Stomach (tissue), 9 donors: ENCODE results near the gene SLC35B2. TPM values are rescaled to one million over a fixed set of nuclear protein-coding genes. Genes with fewer than 3 reads are reported as not detected.
A peak's percentile ranks its signal among the peaks of the same experiment; 100 is the strongest.

Experiments
- DNase-seq, 2 donors: peaks; one replicate each; pipeline versions ENCODE4 v3.0.0 to v3.0.0-alpha.2; 2013 to 2019
- H3K27ac ChIP-seq, 5 donors: fragments of 200-600 bp in 4 of 5; sonication (generic) in 4 of 5; one replicate each; pipeline ENCODE4 v1.5.1; 2013 to 2019; ENCODE audit warnings: mild to moderate bottlenecking in 1 of 5, moderate library complexity in 1 of 5
- H3K27me3 ChIP-seq, 3 donors: fragments of 200-600 bp; sonication (generic); one replicate each; pipeline ENCODE4 v1.5.1; 2017 to 2019; ENCODE audit warnings: mixed run types in 1 of 3
- H3K36me3 ChIP-seq, 4 donors: fragments of 200-600 bp; sonication (generic); 1 replicate in 3 of 4; 2 replicates in 1 of 4; pipeline ENCODE4 v1.5.1; 2016 to 2019
- H3K4me1 ChIP-seq, 4 donors: fragments of 200-600 bp; sonication (generic); one replicate each; pipeline ENCODE4 v1.5.1; 2016 to 2019
- H3K4me3 ChIP-seq, 4 donors: fragments of 200-600 bp; sonication (generic) in 3 of 4; one replicate each; pipeline ENCODE4 v1.5.1; 2016 to 2019; ENCODE audit warnings: mild to moderate bottlenecking in 1 of 4
- H3K9me3 ChIP-seq, 4 donors: fragments of 200-600 bp; sonication (generic); one replicate each; pipeline ENCODE4 v1.5.1; 2016 to 2019
- EP300 ChIP-seq: sonication (generic); formaldehyde crosslinking; IDR thresholded peaks from one replicate; pipeline ENCODE4 v1.6.1; 2017; ENCODE audit warnings: antibody characterized with exemption
- POLR2A ChIP-seq, 4 donors: fragments of 450-650 bp; IDR thresholded peaks; one replicate each; pipeline ENCODE4 v1.6.1; 2016; ENCODE audit warnings: antibody characterized with exemption in 4 of 4, control low read depth in 2 of 4, mild to moderate bottlenecking in 1 of 4, moderate library complexity in 1 of 4
- POLR2AphosphoS5 ChIP-seq, 3 donors: sonication (generic); formaldehyde crosslinking; IDR thresholded peaks; one replicate each; pipeline ENCODE4 v1.6.1; 2016; ENCODE audit warnings: antibody characterized with exemption in 3 of 3
- WGBS, 5 donors: extraction: QIAGEN DNeasy Blood & Tissue Kit in 3 of 5; methylation state at CpG; one replicate each; pipeline versions ENCODE4 v1.1.5 to v1.1.7; 2013 to 2018; 5-methylcytosine and 5-hydroxymethylcytosine counted together
- intact Hi-C: fragments of 100-400 bp; cut with DNase I; formaldehyde crosslinking; loops from one replicate; pipeline ENCODE4 v1.15.1; 2023; ENCODE audit warnings: low total_unique reads
- polyA plus RNA-seq, 3 donors: library from polyadenylated mRNA; stranded (reverse); fragments of 200-250 nt; gene quantifications; one replicate each; pipeline ENCODE4 v1.2.3, GENCODE V29; 2013
- total RNA-seq, 5 donors: library from RNA; depleted of rRNA; stranded (reverse); fragments of >200 nt; gene quantifications; one replicate each; pipeline versions ENCODE4 v1.1.0 to v1.2.3, GENCODE V29; 2014 to 2016
- TF ChIP-seq, protein P1 (sequence below), 7 experiments: fragments of 450-650 bp in 4 of 7; fragments of 200-600 bp in 3 of 7; sonication (generic) in 3 of 7; IDR thresholded peaks; one replicate each; pipeline ENCODE4 v1.5.1; 2016 to 2019; ENCODE audit warnings: antibody characterized with exemption in 7 of 7, control low read depth in 2 of 7, mild to moderate bottlenecking in 1 of 7
- donor health status: healthy with polysubstance abuse.
- donor health status: Bipolar disorder and iron deficiency.
- donor health status: healthy.

The SLC35B2 gene
- total and polyA plus RNA-seq, 8 donors: 1.4 to 60.1 (median 16.9) TPM

DNA sequence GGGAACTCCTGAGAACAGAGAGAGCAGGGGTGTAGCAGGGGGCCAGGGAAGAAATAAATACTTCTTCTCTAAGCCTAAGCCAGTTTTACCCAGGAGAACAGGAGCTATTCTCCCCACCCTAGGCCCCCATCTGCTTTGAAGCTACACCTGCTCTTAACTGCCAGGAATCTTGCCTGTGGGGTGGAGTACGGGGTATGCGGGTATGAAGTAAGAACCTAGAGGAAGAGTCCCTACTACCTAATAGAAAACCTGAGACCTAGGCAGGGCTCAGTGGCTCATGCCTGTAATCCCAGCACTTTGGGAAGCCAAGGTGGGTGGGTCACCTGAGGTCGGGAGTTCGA is 32.4 kb downstream of the SLC35B2 start:
- intact Hi-C loops: no loop called here
- Histone ChIP-seq H3K4me3 (peak overlapping the region; percentile 52 to 86 (median 68)), H3K36me3 (peaks cover 4 to 19% (median 16%) of the 10 kb centered on the region in 4 donors), H3K9me3 (no peaks in the 10 kb centered on the region), H3K27ac (peak overlapping the region in 3 of 5 donors; percentile 20 to 95 (median 95)), H3K4me1 (peaks cover 69 to 99% (median 88%) of the 10 kb centered on the region in 4 donors), H3K27me3 (no peaks in the 10 kb centered on the region)
- WGBS, 5 donors: 76 to 88% (median 83%) methylated on average over 4 of the region's 4 CpGs
- DNase-seq: no peak
- TF ChIP-seq, protein P1, sequence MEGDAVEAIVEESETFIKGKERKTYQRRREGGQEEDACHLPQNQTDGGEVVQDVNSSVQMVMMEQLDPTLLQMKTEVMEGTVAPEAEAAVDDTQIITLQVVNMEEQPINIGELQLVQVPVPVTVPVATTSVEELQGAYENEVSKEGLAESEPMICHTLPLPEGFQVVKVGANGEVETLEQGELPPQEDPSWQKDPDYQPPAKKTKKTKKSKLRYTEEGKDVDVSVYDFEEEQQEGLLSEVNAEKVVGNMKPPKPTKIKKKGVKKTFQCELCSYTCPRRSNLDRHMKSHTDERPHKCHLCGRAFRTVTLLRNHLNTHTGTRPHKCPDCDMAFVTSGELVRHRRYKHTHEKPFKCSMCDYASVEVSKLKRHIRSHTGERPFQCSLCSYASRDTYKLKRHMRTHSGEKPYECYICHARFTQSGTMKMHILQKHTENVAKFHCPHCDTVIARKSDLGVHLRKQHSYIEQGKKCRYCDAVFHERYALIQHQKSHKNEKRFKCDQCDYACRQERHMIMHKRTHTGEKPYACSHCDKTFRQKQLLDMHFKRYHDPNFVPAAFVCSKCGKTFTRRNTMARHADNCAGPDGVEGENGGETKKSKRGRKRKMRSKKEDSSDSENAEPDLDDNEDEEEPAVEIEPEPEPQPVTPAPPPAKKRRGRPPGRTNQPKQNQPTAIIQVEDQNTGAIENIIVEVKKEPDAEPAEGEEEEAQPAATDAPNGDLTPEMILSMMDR (IDR thresholded peaks at IDR 0.05): no peak
- TF ChIP-seq POLR2A (IDR thresholded peaks at IDR 0.05): no peak
- no peak for TF ChIP-seq POLR2AphosphoS5 (IDR thresholded peaks at IDR 0.05)
- TF ChIP-seq EP300: no peak

DNA sequence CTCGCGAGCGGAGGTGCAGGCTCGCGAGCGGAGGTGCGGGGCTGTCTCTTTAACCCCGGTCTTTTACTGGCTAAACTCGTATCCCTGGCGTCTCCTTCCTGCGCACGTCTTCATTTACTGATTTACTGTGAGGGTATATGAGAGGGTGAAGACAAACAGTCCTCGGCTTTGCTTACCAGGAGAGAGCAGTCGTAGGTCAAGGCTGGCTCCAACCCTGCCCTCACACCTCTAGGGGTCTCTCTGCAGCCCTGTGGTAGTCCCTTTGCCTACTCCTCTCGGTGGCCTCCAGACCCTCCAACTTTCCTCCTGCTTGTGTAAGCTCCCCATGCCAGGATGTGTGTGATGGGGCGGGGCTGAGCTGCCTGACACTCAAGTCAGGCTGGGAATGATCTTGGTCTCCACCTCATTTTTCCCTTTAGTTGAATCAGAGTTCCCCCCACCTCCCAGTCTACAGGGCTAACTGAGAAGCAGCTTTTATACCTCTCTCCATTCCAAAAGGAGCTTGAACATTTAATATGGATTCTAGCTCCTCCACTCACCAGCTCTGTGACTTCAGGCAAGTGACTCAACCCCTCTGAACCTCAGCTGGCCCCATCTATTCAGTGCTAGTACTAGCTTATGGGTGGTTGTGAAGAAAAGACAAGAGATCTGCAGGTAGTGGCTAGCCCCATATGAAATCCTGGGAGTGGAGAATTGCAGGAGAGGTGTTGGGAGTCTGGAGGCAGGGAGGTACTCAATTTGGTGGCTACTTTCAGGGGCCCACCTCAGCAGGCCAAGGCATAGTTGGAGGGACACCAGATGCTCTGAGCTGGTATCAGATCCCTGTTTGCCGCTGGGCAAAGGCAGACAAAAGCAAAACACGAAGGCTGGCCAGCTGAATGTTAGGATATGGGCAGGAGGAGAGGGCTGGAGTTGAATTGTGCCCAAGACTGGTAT is 33.0 kb downstream of the SLC35B2 start:
- peak overlapping the region in 4 of 5 donors; percentile 92 to 97 (median 95) for H3K27ac ChIP-seq
- H3K9me3 ChIP-seq: no peaks in the 10 kb centered on the region
- 4 to 9% (median 8%) methylated on average over 11 to 18 of the region's 18 CpGs for WGBS, 5 donors
- intact Hi-C loops: no loop called here
- TF ChIP-seq EP300 (no peak), POLR2A (IDR thresholded peaks at IDR 0.05) (no peak), POLR2AphosphoS5 (IDR thresholded peaks at IDR 0.05) (no peak)
- TF ChIP-seq, protein P1 (IDR thresholded peaks at IDR 0.05): no peak
- peak overlapping the region; percentile 52 to 86 (median 68) for H3K4me3 ChIP-seq
- H3K4me1 ChIP-seq: peaks cover 73 to 99% (median 88%) of the 10 kb centered on the region in 4 donors
- peaks cover 0 to 13% (median 10%) of the 10 kb centered on the region in 4 donors for H3K36me3 ChIP-seq
- no peaks in the 10 kb centered on the region for H3K27me3 ChIP-seq
- peak in 1 of 2 donors; percentile 66 for DNase-seq

DNA sequence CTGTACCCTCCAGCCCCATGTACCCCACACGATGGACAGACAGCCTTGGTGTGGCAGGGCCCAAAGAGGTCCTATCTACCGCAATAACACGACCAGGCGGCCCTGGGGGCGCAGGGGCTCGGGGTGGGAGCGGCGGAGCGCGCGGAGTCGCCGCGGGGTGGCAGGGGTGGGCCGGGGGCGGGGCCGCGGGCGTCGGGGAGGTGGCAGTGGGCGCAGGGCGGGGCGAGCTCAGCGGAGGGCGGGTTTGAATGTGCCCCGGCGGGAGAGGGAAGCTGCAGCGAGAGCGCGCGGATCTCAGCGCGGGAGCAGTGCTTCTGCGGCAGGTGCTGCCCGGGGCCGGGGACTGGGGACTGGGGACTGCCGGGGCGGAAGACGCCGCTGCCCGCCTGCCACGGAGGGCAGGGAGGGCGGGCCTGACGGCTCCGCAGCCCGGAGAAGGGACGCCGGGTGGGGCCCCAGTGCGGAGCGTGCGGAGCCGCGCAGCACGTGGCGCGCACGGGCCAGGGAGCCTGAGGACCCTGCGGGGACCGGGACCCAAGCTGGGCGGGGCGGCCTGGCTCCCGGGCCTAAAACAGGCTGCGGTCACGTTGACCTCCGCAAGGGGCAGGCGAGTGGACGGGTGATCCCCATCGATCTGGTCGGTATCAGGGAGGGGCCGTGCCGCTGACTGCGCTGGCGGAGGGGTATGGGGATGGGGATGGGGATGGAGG is 33.9 kb downstream of the SLC35B2 start, which contains the start of gene SLC29A1:
Gene SLC29A1 (plus strand): TSS at position 277 of the 710 bp plus-strand sequence. CDS start 3,719 bp downstream, outside the sequence.
- no peaks in the 10 kb centered on the region for H3K27me3 ChIP-seq
- intact Hi-C loops: no loop called here
- H3K4me1 ChIP-seq: peaks cover 81 to 99% (median 92%) of the 10 kb centered on the region in 4 donors
- peak within 1 kb of the TSS; percentile 52 to 86 (median 68) for H3K4me3 ChIP-seq
- WGBS, 5 donors: 0 to 3% (median 1%) methylated on average over 22 to 72 of the region's 73 CpGs
- peak; percentile 76 to 91 for DNase-seq
- no peaks in the 10 kb centered on the region for H3K9me3 ChIP-seq
- peak within 1 kb of the TSS; percentile 92 to 99 (median 95) for H3K27ac ChIP-seq
- H3K36me3 ChIP-seq: peaks cover 0 to 4% (median 2%) of the 10 kb centered on the region in 4 donors
- TF ChIP-seq POLR2A (IDR thresholded peaks at IDR 0.05) (no peak), POLR2AphosphoS5 (IDR thresholded peaks at IDR 0.05) (peak; percentile 37 to 82 (median 63))

DNA sequence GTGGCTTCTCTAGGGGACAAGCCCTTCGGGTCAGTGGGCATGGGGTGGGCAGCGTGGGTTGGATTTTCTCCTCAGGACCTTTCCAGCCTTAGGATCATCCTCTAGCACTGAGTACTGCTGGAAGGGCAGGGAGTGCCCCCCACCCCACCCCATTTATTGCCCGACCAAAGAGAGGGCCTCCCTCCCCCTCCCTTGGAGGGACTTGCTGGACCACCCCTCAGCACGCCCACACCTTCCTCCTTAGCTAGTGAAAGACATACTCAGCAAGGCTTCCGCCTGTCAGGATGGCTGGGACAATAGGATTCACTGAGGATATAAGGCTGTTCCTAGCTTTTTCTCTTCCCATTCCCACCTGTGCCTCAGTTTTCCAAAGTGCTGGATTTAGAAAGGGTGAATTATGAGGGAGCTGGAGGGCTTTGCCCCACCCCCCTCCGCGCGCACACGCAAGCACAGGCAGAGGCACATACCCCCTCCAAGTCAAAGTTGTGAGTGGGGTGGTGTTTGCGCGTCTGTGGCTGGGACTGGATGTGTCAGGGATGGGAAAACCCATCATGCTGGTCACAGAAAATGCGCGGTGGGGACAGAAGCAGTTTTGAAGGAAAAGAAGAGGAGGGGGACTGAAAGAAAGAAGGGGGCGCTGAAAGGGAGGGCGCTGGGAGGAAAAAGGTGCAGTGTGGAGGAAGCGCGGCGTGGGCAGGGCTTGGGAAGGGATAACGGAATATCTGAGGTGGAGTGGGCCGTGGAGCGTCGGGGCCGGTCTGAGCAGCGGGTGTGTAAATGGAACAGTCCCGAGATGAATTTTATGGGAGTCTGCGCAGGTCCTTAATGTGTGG is 34.6 kb downstream of the SLC35B2 start:
- Histone ChIP-seq H3K4me1 (peaks cover 89 to 99% (median 94%) of the 10 kb centered on the region in 4 donors), H3K4me3 (peak overlapping the region; percentile 52 to 86 (median 68)), H3K9me3 (no peaks in the 10 kb centered on the region), H3K27me3 (no peaks in the 10 kb centered on the region), H3K36me3 (peaks cover 0 to 3% (median 0%) of the 10 kb centered on the region in 4 donors), H3K27ac (peak overlapping the region; percentile 92 to 99 (median 95))
- WGBS, 5 donors: 21 to 31% (median 27%) methylated on average over 25 to 26 of the region's 26 CpGs
- TF ChIP-seq, protein P1 (IDR thresholded peaks at IDR 0.05): no peak
- TF ChIP-seq EP300 (no peak), POLR2AphosphoS5 (IDR thresholded peaks at IDR 0.05) (no peak)
- no peak for DNase-seq
- intact Hi-C loops: no loop called here
